ENCODE measurements around the gene DERA.

Gene DERA

GRCh38 chr12:16086942-16087341 is 175.8 kb downstream of the DERA start:
- DNase-seq: no peak

Measured in CD4-positive, alpha-beta T cell treated with Interferon gamma for 1 hour (primary cell).